IPS DF 19.7 (cell line): ENCODE data around the gene ASB6.
"Not testable (repeated sequence)": the region's sequence is repeated elsewhere in the genome, so short reads cannot be mapped to it uniquely, and the experiment has no call there.

Experiments used
- DNase-seq: peaks from one replicate; pipeline ENCODE4 v3.0.0-alpha.2; 2013; ENCODE audit warnings: low read depth, low spot score

Gene ASB6

GRCh38 chr9:129644365-129644764, 2.4 kb upstream of the ASB6 start:
- DNase-seq = no peak

- no peak for DNase-seq
Observed at GRCh38 chr9:129643706-129644105, 1.8 kb upstream of the ASB6 start.

DNA sequence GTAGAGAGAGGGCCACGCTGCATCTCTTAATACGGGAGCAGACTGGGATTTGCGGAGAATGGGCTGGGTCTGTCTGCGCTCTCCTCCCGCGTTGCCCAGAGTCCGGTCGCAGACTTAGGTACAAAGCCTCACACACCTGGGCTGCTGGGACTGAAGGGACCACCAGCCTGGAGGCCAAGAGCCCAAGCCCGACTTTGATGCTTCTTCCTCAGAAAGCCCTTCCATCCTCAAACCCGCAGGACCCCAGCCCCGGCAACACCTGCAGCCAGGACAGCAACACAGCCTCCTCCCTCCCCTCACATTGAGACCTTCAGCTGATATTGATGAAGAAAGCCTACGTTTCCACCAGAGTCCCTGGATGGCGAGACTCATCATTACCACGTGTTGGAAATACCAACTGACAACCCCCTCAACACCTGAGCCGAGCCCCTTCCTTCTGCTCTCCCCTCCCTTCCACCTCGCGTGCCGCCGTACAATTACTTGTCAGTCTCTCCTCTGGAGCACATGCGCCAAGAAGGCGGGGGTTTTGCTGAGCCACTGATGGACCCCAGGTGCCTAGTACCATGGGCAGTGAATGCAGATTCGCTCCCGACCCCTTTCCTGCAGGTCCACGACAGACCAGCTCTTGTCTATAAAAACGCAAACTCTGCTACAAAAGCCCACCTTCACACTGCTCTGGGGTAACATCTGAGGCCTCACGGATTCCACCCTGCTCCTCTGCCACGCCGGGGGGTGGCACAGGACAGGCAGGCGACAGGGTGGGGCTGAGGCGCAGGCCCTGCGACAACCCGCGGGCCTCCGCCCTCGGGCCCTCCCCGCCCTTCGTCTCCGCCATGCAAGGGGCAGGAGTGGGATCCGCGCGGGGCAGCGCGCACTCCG, 841 bp downstream of the ASB6 start:
- no peak for DNase-seq

DNA sequence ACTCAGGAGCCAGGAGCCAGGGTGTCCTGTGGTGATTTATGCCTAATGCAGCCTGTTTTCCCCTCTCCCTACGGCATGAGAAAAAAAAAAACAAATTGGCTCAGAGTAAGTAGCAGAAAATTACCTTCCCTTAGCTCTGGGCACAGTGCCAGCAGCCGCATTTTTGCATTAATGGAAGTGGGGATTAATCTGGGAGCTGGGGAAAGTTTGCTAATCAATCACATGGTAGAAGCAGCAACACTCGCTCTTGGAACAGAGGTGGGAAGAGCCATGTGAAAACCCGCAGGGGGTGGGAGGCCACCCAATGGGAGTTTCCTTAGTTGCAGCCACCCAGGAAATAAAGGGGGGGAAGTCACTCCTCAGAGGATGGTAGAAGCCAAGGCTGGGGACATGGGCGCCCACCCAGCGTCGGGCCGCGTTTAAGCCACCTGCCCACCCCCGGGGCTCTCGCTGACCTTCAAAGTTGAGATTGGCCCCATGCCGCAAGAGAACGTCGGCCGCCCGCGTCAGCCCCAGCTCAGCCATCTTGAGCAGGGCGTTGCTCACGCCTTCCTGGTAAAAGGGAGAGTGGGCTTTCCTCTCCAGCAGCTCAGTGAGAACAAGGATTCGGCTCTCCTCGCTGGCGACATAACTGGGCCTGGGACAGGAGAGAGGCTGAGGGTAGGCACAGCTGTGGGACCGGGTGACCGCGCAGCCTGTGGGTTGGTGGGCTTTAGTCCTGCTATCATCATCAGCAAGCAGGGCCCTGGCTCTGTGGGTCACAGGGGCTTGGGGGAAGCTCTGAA, 1.7 kb downstream of the ASB6 start:
- no peak for DNase-seq

GRCh38 chr9:129639756-129640085, 2.2 kb downstream of the ASB6 start:
- no peak for DNase-seq

DNA sequence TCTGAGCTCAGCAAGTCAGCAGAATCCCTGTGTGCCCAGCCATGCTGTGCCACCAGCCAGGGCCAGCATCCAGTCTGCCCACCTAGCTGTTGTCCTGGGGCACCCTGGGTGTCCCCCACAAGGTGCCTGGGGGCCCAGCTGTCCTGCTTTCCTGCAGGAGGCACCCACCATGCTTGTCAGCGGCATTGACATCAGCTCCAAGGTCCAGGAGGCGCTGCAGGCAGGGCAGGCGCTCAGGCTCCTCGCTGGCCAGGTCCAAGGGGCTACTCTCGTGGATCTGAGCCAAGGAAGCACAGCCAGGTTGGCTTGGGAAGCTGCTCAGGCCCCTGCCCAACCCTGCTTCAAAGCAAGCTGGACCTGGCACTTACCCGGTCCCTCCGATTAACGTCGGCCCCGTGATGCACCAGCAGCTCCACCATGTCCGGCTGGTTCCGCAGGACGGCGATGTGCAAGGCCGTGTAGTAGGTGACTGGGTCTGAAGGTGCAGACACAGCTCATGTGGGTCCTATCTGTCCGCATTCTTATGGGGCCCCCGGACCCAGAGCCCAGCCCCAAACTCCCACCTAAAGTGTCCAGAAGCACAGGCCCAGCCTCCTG, 2.8 kb downstream of the ASB6 start:
- no peak for DNase-seq

DNA sequence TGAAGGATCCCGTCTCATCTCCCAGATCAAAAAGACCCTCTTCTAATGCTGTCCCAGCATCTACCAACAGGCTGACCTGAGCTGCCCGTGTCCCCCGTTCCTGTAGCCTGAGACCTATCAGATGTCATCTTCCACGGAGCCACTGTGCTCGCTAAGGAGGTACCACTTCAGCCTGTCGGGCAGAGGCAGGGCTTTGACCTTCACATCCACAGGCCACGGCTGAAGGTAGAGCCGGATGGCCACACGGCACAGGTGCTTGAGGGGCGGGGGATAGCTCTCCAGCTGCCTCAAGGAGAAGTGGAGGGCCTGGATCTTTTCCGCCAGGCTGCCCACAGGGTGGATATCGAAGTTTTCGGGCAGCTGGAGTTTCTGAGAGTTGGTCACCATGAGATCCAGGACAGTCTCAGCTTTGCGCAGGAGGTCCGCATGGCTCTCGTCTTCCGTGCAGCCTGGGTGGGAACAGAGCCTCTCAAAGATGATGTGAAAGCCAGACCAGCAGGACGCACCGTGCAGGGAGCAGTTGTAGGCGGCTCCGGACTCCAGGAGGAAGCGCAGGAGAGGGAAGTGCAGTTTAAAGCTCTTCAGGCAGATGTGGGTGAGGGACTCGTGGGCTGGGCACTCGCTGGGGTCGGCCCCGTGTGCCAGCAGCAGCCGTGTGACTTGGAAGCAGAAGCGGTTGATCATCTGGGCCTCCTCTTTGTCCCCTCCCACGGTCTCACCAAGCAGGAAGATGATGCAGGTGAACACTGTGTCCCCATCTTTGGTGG, 4.1 kb downstream of the ASB6 start:
- no peak for DNase-seq

DNA sequence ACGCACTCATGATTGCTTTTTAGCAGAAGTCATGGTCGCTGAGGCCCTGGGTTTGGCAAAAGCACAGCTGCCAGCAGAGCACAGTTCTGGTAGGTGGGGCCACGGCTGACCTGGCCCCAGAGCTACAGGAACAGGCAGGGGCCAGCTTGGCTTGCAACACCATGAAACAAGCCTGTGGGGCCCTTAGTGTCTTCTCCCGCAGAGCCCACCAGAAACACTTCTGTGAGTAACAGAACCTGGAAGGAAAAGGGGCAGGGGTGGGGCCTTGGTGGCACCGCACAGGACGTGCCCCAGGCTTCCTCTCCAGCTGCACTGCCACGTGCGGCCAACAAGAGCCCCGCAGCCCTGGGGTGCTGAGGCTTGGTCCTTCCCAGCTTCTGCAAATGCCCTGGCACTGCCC, 4.8 kb downstream of the ASB6 start:
- no peak for DNase-seq

- not testable (repeated sequence) for DNase-seq
Observed at GRCh38 chr9:129636343-129636742, 5.6 kb downstream of the ASB6 start.

GRCh38 chr9:129635099-129636065, 6.6 kb downstream of the ASB6 start:
- no peak for DNase-seq

DNA sequence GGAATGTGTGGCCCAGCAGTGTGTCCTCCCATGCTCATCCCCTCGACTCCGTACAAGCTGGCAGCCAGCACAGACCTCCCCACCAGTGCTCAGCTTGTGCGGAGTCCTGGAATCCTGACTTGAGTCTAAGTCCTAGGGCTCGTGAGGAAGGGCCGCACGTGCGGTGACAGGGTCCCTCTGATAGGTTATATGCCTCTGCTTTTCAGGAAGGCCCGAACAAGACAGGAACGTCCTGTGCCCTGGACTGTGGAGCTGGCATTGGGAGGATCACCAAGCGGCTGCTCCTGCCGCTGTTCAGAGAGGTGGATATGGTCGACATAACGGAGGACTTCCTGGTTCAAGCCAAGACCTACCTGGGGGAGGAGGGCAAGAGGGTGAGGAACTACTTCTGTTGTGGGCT, 8.1 kb downstream of the ASB6 start:
- DNase-seq = no peak

DNA sequence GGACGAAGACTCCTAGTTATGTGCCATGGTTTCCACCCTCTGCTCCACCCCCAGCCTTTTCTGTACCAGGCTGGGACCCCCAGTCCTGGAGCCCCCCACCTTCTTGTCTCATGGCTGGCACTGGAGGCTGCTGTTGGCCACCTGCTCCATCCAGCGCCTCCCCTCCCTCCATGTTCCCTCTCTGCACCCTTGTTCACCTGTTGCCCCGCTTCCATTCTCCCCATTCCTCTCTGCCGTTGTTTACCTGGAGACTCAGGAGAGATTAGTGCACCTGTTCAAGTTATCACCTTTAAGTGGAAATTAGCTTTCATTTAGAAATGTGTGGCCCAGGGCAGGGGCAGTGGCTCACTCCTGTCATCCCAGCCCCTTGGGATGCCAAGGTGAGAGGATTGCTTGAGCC, 8.7 kb downstream of the ASB6 start:
- DNase-seq = no peak

- DNase-seq = no peak
Observed at GRCh38 chr9:129632460-129632859, 9.5 kb downstream of the ASB6 start.

GRCh38 chr9:129631674-129632129, 10.2 kb downstream of the ASB6 start:
- DNase-seq = no peak

DNA sequence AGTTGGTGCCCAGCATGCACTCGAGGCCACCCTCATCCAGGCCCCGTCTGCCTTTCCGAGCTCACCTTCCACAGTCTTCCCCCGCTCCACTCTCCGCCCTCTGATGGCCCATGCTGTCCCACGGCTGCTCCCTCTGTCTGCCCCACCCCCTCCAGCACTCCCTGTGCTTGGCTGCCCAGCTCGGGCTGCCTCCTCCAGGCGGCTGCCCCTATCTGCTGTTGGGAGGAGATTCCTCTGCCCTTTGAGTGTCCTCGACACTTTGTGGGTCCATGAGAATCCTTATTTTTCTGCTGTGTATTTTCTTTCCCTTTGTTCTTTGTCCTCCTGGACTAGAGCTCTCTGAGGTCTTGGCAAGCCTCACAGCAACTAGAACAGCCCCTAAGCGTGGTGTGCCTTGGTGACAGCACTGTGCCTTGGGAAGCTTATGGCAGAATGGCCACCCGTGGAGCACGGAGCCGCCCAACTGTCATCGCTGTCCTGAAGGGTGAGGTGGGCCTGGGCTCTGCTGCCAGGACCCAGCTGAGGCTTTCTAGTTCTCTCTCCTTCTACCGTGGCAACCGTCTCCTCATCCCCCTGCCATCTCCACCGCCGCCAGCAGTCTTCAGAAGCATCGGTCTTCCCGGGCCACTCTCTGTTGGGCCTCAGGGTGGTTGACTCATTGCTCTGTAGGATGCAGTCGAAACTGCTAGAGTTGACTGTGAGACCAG, 10.8 kb downstream of the ASB6 start:
- DNase-seq = no peak

DNA sequence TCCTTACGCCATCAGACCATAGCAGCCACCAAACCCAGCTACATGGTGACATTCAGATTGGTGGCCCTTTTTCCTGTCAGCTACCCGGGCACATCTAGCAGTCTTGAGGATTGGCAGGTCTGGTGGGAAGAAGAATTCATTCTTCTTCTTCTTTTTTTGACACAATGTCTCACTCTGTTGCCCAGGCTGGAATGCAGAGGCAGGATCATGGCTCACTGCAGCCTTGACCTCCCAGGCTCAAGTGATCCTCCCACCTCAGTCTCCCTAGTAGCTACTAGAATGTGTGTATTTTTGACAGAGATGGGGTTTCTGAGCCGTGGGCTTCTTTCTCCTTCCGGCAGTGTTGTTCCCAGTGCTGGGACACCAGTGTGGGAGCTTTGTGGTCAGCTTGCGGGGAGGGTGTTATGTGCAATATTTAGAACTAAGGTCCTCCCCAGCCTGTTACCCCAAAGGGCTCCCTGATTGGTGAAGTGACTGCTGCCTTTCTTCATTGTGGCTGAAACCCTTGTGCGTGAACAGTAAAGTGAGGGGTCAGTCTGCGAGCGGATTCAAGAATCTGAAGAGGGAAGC, 12.6 kb downstream of the ASB6 start:
- no peak for DNase-seq

GRCh38 chr9:129628709-129629108, 13.2 kb downstream of the ASB6 start:
- no peak for DNase-seq

- no peak for DNase-seq
Observed at GRCh38 chr9:129627556-129628440, 14.2 kb downstream of the ASB6 start.
